ENCODE results near the gene KRTAP5-4. TPM values are rescaled to one million over a fixed set of nuclear protein-coding genes. Genes with fewer than 3 reads are reported as not detected.
"Not testable (repeated sequence)": the region's sequence is repeated elsewhere in the genome, so short reads cannot be mapped to it uniquely, and the experiment has no call there.

Gene KRTAP5-4, protein sequence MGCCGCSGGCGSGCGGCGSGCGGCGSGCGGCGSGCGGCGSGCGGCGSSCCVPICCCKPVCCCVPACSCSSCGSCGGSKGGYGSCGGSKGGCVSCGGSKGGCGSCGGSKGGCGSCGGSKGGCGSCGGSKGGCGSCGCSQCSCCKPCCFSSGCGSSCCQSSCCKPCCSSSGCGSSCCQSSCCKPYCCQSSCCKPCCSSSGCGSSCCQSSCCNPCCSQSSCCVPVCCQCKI
- total RNA-seq (2021) (not detected in 2 replicates), Bru-seq, nascent RNA (not detected), BruChase-seq, experiment 1, labeled RNA remaining after a 2-hour chase (not detected), BruChase-seq, experiment 2, labeled RNA remaining after a 6-hour chase (not detected)
- long read RNA-seq: 0 reads

DNA sequence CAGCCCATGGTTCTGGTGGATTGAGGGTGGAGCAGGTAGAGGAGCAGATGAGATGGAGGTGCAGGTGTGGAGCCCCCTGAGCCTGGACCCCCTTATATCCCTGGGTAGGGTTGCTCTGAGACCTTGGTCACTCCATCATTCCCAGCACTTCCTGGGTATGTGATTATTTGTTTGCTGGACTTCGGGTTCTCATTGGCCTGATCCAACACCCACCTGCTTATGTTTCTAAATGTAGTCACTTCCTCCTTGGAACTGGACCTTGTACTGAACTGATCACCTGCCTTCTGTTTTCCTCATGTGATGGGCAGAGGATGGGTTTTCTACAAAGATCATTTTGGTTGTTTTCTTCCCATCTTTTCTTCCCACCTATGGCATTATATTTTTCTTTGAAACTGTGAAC is at the start of gene KRTAP5-4:
Gene KRTAP5-4, minus strand, starts transcription at position 53 of the 400 bp plus-strand sequence. Its CDS starts 45 bp downstream, at position 8.
- TF ChIP-seq, protein P1, sequence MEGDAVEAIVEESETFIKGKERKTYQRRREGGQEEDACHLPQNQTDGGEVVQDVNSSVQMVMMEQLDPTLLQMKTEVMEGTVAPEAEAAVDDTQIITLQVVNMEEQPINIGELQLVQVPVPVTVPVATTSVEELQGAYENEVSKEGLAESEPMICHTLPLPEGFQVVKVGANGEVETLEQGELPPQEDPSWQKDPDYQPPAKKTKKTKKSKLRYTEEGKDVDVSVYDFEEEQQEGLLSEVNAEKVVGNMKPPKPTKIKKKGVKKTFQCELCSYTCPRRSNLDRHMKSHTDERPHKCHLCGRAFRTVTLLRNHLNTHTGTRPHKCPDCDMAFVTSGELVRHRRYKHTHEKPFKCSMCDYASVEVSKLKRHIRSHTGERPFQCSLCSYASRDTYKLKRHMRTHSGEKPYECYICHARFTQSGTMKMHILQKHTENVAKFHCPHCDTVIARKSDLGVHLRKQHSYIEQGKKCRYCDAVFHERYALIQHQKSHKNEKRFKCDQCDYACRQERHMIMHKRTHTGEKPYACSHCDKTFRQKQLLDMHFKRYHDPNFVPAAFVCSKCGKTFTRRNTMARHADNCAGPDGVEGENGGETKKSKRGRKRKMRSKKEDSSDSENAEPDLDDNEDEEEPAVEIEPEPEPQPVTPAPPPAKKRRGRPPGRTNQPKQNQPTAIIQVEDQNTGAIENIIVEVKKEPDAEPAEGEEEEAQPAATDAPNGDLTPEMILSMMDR (conservative IDR thresholded peaks at IDR 0.05): no peak
- no peak for TF ChIP-seq EZH2 (IDR thresholded peaks at IDR 0.05; ENCODE audit: low read depth)
- Histone ChIP-seq H3K27ac (no peak within 1 kb of the TSS), H2AFZ (no peak within 1 kb of the TSS), H3K27me3 (ENCODE audit: insufficient read depth, low read depth) (peaks cover 65% of the 10 kb centered on the region), H3K9me3 (ENCODE audit: insufficient read depth, low read depth) (no peaks in the 10 kb centered on the region), H3K79me2 (ENCODE audit: low read depth) (no peaks in the 10 kb centered on the region), H3K9me2 (ENCODE audit: insufficient read depth) (no peaks in the 10 kb centered on the region), H3K36me3 (ENCODE audit: low read depth) (no peaks in the 10 kb centered on the region), H3K4me2 (no peak within 1 kb of the TSS), H3F3A (ENCODE audit: insufficient read depth, low read depth) (no peaks in the 10 kb centered on the region), H4K20me1 (ENCODE audit: insufficient read depth) (no peaks in the 10 kb centered on the region), H3K4me1 (replicated peaks; ENCODE audit: insufficient read depth) (no peaks in the 10 kb centered on the region), H3K4me3 (no peak within 1 kb of the TSS)
- CTCF ChIA-PET: no interaction called here
- BruUV-seq (replicated peaks): no TSS peak
- DNase-seq: no peak
- POLR2A ChIA-PET (ENCODE audit: unreplicated experiment): no interaction called here
- intact Hi-C loops (cut with micrococcal nuclease; ENCODE audit: unreplicated experiment): no loop called here

DNA sequence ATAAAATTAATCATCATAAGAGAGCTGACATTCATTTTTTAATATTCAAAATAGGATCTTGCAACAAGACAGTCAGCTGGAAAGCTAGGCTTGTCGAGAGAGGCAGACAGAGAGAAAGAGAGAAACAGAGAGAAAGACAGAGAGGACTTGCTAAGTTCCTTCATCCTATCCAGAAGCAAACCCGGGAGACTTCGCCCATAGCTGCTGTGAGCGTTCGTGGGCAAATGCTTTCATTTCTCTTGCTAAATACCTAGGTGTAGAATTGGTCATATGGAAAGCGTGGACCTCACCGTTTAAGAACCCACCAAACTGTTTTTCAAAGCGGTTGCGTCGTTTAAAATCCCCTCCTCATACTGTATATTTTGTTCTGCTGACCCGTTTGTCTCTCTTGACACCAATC is 49.7 kb upstream of the KRTAP5-4 start:
- Histone ChIP-seq H3K27me3 (ENCODE audit: insufficient read depth, low read depth) (peaks cover 52% of the 10 kb centered on the region), H3K4me1 (replicated peaks; ENCODE audit: insufficient read depth) (no peaks in the 10 kb centered on the region), H3K9me2 (ENCODE audit: insufficient read depth) (no peaks in the 10 kb centered on the region), H3F3A (ENCODE audit: insufficient read depth, low read depth) (no peaks in the 10 kb centered on the region), H3K9me3 (ENCODE audit: insufficient read depth, low read depth) (no peaks in the 10 kb centered on the region), H4K20me1 (ENCODE audit: insufficient read depth) (no peaks in the 10 kb centered on the region), H3K79me2 (ENCODE audit: low read depth) (no peaks in the 10 kb centered on the region), H3K4me3 (no peak overlapping the region), H3K36me3 (ENCODE audit: low read depth) (no peaks in the 10 kb centered on the region), H3K4me2 (no peak overlapping the region), H3K27ac (no peak overlapping the region), H2AFZ (no peak overlapping the region)
- no TSS peak for BruUV-seq (replicated peaks)
- ChIA-PET CTCF (no interaction called here), POLR2A (ENCODE audit: unreplicated experiment) (no interaction called here)
- TF ChIP-seq EZH2 (IDR thresholded peaks at IDR 0.05; ENCODE audit: low read depth): no peak
- TF ChIP-seq, protein P1 (conservative IDR thresholded peaks at IDR 0.05): no peak
- intact Hi-C loops (cut with micrococcal nuclease; ENCODE audit: unreplicated experiment): no loop called here
- no peak for DNase-seq

DNA sequence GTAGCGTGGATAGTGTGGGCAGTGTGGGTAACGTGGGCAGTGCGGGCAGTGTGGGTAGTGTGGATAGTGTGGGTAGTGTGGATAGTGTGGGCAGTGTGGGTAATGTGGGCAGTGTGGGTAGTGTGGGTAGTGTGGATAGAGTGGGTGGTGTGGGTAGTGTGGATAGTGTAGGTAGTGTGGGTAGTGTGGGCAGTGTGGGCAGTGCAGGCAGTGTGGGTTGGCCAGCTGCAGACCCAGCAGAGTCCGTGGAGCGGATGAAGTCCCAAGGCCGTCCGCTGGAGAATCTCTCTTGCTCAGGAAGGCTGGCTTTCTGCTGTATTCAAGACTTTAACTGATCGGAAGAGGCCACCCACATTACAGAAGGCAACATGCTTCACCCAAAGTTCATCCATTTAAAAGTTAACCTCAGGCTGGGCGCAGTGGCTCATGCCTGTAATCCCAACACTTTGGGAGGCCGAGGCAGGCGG is 49.0 kb upstream of the KRTAP5-4 start:
- Histone ChIP-seq H3K4me1 (replicated peaks; ENCODE audit: insufficient read depth) (no peaks in the 10 kb centered on the region), H3K9me3 (ENCODE audit: insufficient read depth, low read depth) (no peaks in the 10 kb centered on the region), H3K36me3 (ENCODE audit: low read depth) (no peaks in the 10 kb centered on the region), H3K4me3 (no peak overlapping the region), H3K27me3 (ENCODE audit: insufficient read depth, low read depth) (peaks cover 48% of the 10 kb centered on the region), H3K27ac (no peak overlapping the region), H3K4me2 (no peak overlapping the region), H3K79me2 (ENCODE audit: low read depth) (no peaks in the 10 kb centered on the region), H2AFZ (no peak overlapping the region), H4K20me1 (ENCODE audit: insufficient read depth) (no peaks in the 10 kb centered on the region), H3K9me2 (ENCODE audit: insufficient read depth) (no peaks in the 10 kb centered on the region), H3F3A (ENCODE audit: insufficient read depth, low read depth) (no peaks in the 10 kb centered on the region)
- POLR2A ChIA-PET (ENCODE audit: unreplicated experiment): no interaction called here
- intact Hi-C loops (cut with micrococcal nuclease; ENCODE audit: unreplicated experiment): no loop called here
- BruUV-seq (replicated peaks): no TSS peak
- DNase-seq: no peak
- CTCF ChIA-PET: no interaction called here
- TF ChIP-seq, protein P1 (conservative IDR thresholded peaks at IDR 0.05): no peak
- no peak for TF ChIP-seq EZH2 (IDR thresholded peaks at IDR 0.05; ENCODE audit: low read depth)

DNA sequence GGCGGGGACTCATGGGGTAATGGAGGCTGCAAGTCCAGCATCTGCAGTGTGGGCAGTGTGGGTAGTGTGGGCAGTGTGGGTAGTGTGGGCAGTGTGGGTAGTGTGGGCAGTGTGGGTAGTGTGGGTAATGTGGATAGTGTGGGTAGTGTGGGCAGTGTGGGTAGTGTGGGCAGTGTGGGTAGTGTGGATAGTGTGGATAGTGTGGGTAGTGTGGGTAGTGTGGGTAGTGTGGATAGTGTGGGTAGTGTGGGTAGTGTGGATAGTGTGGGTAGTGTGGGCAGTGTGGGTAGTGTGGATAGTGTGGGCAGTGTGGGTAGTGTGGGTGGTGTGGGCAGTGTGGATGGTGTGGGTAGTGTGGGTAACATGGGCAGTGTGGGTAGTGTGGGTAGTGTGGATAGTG is 48.5 kb upstream of the KRTAP5-4 start:
- H3K27ac ChIP-seq; intact Hi-C loops (cut with micrococcal nuclease; ENCODE audit: unreplicated experiment); H3K9me3 ChIP-seq (ENCODE audit: insufficient read depth, low read depth); H2AFZ ChIP-seq; H3K4me2 ChIP-seq; H4K20me1 ChIP-seq (ENCODE audit: insufficient read depth); DNase-seq; POLR2A ChIA-PET (ENCODE audit: unreplicated experiment); H3K9me2 ChIP-seq (ENCODE audit: insufficient read depth); H3K4me1 ChIP-seq (replicated peaks; ENCODE audit: insufficient read depth); CTCF ChIA-PET; H3K36me3 ChIP-seq (ENCODE audit: low read depth); H3F3A ChIP-seq (ENCODE audit: insufficient read depth, low read depth); H3K4me3 ChIP-seq; H3K79me2 ChIP-seq (ENCODE audit: low read depth); BruUV-seq (replicated peaks): not testable (repeated sequence)
- H3K27me3 ChIP-seq (ENCODE audit: insufficient read depth, low read depth): peaks cover 47% of the 10 kb centered on the region

Measured in PC-9 (cell line).